PC-9 (cell line): ENCODE results near the gene CYTH3. TPM values are rescaled to one million over a fixed set of nuclear protein-coding genes. Genes with fewer than 3 reads are reported as not detected.

ENCODE experiments used
- BruUV-seq: library from RNA; stranded (reverse); fragments of 400-500 nt; replicated peaks from 2 replicates; lab custom pipeline; 2021; lab: Mats Ljungman, UMichigan
- CTCF ChIA-PET: fragments of 300-600 bp; sonication (Branson Sonifier 250); formaldehyde crosslinking; loops from one replicate; lab custom pipeline; 2022; ENCODE audit warnings: antibody characterized with exemption; lab: Charles Lee
- POLR2A ChIA-PET: fragments of 300-600 bp; sonication (Branson Sonifier 250); formaldehyde crosslinking; loops from one replicate; lab custom pipeline; 2022; ENCODE audit warnings: antibody characterized with exemption; ENCODE audit not compliant: unreplicated experiment; lab: Charles Lee
- DNase-seq, 2 experiments: peaks; one replicate each; pipeline versions ENCODE4 v3.0.0 to v3.0.0-alpha.2; 2015 to 2022; ENCODE audit warnings: mixed read lengths in 1 of 2
- H2AFZ ChIP-seq: fragments of 200-600 bp; sonication (generic); 2 replicates; pipeline ENCODE4 v1.8.1; 2017; ENCODE audit warnings: antibody characterized with exemption
- H3F3A ChIP-seq: fragments of 200-600 bp; sonication (generic); 2 replicates; pipeline ENCODE4 v1.8.1; 2017; ENCODE audit warnings: antibody characterized with exemption, mild to moderate bottlenecking, low read depth; ENCODE audit not compliant: insufficient read depth
- H3K27ac ChIP-seq: fragments of 200-600 bp; sonication (generic); 2 replicates; pipeline ENCODE4 v1.6.1; 2016; ENCODE audit warnings: mixed run types
- H3K27me3 ChIP-seq: fragments of 200-600 bp; sonication (generic); 2 replicates; pipeline ENCODE4 v1.6.1; 2016; ENCODE audit warnings: low read depth, mixed run types; ENCODE audit not compliant: insufficient read depth
- H3K36me3 ChIP-seq: fragments of 200-600 bp; sonication (generic); 2 replicates; pipeline ENCODE4 v1.6.1; 2016; ENCODE audit warnings: low read depth, mixed run types
- H3K4me1 ChIP-seq: fragments of 200-600 bp; sonication (generic); replicated peaks from 2 replicates; pipeline ENCODE4 v1.6.1; 2016; ENCODE audit warnings: mixed run types; ENCODE audit not compliant: insufficient read depth
- H3K4me2 ChIP-seq: fragments of 200-600 bp; sonication (generic); 2 replicates; pipeline ENCODE4 v1.6.1; 2017; ENCODE audit warnings: mixed run types
- H3K4me3 ChIP-seq: fragments of 200-600 bp; sonication (generic); 2 replicates; pipeline ENCODE4 v1.6.1; 2016; ENCODE audit warnings: mixed run types
- H3K79me2 ChIP-seq: fragments of 200-600 bp; sonication (generic); 2 replicates; pipeline ENCODE4 v1.6.1; 2017; ENCODE audit warnings: low read depth, mixed run types
- H3K9me2 ChIP-seq: fragments of 200-600 bp; sonication (generic); 2 replicates; pipeline ENCODE4 v1.8.1; 2017; ENCODE audit warnings: mild to moderate bottlenecking; ENCODE audit not compliant: insufficient read depth
- H3K9me3 ChIP-seq: fragments of 200-600 bp; sonication (generic); 2 replicates; pipeline ENCODE4 v1.8.1; 2016; ENCODE audit warnings: low read depth; ENCODE audit not compliant: insufficient read depth
- H4K20me1 ChIP-seq: fragments of 200-600 bp; sonication (generic); 2 replicates; pipeline ENCODE4 v1.8.1; 2017; ENCODE audit not compliant: insufficient read depth
- EZH2 ChIP-seq: fragments of 200-600 bp; sonication (generic); IDR thresholded peaks from 2 replicates; pipeline ENCODE4 v1.8.0; 2017; ENCODE audit warnings: antibody characterized with exemption, low read depth
- intact Hi-C: fragments of 100-400 bp; cut with micrococcal nuclease; formaldehyde crosslinking; loops from one replicate; pipeline ENCODE4 v1.10.0; 2022; ENCODE audit not compliant: unreplicated experiment
- total RNA-seq: library from RNA; stranded (reverse); gene quantifications from 2 replicates; pipeline ENCODE4 v1.2.3, GENCODE V29; 2021
- TF ChIP-seq, protein P1 (sequence below): fragments of 200-600 bp; sonication (generic); conservative IDR thresholded peaks from 2 replicates; pipeline ENCODE4 v1.6.1; 2017; ENCODE audit warnings: mixed run types, antibody characterized with exemption, mild to moderate bottlenecking, moderate library complexity

Gene CYTH3
- total RNA-seq, 1 experiment from 2014 or later, result 84.4 TPM

DNA sequence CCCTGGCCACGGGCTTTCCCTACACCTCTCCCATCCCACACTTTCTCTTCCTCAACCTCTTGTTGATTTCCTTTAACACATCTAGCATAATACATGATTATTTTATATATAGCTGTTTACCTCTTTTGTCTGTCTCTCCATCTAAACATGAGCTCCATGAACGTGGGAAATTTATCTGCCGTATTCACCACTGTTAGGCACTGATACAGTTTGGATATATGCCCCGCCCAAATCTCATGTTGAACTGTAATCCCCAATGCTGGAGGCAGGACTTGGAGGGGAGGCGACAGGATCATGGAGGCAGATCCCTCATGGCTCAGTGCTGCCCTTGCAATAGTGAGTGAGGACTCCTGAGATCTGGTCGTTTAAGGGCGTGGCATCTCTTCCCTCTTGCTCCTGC is 5.7 kb downstream of the CYTH3 start:
- H3K36me3 ChIP-seq, result no peaks in the 10 kb centered on the region
- H3K4me2 ChIP-seq, result no peak overlapping the region
- H3K4me1 ChIP-seq, result peaks cover 10% of the 10 kb centered on the region
- H3K9me2 ChIP-seq, result no peaks in the 10 kb centered on the region
- H3K27me3 ChIP-seq, result no peaks in the 10 kb centered on the region
- POLR2A ChIA-PET, result interaction anchor here (1.1 kb wide), 1 partner anchor 16 kb away, joined by 4 read pairs; no protein-coding TSS in a partner anchor
- no peaks in the 10 kb centered on the region for H4K20me1 ChIP-seq
- TF ChIP-seq, protein P1, sequence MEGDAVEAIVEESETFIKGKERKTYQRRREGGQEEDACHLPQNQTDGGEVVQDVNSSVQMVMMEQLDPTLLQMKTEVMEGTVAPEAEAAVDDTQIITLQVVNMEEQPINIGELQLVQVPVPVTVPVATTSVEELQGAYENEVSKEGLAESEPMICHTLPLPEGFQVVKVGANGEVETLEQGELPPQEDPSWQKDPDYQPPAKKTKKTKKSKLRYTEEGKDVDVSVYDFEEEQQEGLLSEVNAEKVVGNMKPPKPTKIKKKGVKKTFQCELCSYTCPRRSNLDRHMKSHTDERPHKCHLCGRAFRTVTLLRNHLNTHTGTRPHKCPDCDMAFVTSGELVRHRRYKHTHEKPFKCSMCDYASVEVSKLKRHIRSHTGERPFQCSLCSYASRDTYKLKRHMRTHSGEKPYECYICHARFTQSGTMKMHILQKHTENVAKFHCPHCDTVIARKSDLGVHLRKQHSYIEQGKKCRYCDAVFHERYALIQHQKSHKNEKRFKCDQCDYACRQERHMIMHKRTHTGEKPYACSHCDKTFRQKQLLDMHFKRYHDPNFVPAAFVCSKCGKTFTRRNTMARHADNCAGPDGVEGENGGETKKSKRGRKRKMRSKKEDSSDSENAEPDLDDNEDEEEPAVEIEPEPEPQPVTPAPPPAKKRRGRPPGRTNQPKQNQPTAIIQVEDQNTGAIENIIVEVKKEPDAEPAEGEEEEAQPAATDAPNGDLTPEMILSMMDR, result no peak
- no peak for TF ChIP-seq EZH2
- intact Hi-C loops, result no loop called here
- no TSS peak for BruUV-seq
- no peaks in the 10 kb centered on the region for H3K9me3 ChIP-seq
- peaks cover 92% of the 10 kb centered on the region for H3K79me2 ChIP-seq
- no peak overlapping the region for H2AFZ ChIP-seq
- no peak overlapping the region for H3K27ac ChIP-seq
- H3K4me3 ChIP-seq, result no peak overlapping the region
- H3F3A ChIP-seq, result peaks cover 13% of the 10 kb centered on the region; the same call in 1 of the 2 replicates
- no peak for DNase-seq
- CTCF ChIA-PET, result no interaction called here

DNA sequence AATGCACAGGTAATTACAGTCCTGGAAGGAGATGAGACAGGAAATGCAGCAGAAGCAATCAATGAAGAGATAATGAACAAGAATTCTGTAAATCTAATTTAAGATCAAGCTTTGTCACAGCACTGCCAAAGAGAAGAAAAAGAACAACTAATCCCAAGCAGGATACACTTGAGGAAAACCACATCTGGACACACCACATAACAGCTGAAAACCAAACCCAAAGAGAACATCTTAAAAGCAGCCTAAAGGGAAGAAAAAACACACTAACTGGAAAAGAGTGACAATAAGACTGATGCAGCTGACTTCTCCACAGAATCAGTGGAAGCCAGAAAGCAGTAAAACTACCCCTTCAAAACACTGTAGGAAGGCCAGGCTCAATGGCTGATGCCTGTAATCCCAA is 10.2 kb downstream of the CYTH3 start:
- Histone ChIP-seq H3K4me1 (0 out of 2 replicates have a peak, but pooled peaks cover 6% of the 10 kb centered on the region), H3K9me2 (no peaks in the 10 kb centered on the region), H3F3A (0 out of 2 replicates have a peak, but pooled peaks cover 5% of the 10 kb centered on the region), H2AFZ (no peak overlapping the region), H3K27me3 (no peaks in the 10 kb centered on the region), H3K4me2 (no peak overlapping the region), H3K4me3 (no peak overlapping the region), H4K20me1 (no peaks in the 10 kb centered on the region), H3K27ac (no peak overlapping the region), H3K9me3 (no peaks in the 10 kb centered on the region), H3K79me2 (peaks cover 80% of the 10 kb centered on the region), H3K36me3 (no peaks in the 10 kb centered on the region)
- no TSS peak for BruUV-seq
- intact Hi-C loops, result no loop called here
- ChIA-PET POLR2A (no interaction called here), CTCF (no interaction called here)
- TF ChIP-seq EZH2, result no peak
- TF ChIP-seq, protein P1, result no peak
- no peak for DNase-seq

DNA sequence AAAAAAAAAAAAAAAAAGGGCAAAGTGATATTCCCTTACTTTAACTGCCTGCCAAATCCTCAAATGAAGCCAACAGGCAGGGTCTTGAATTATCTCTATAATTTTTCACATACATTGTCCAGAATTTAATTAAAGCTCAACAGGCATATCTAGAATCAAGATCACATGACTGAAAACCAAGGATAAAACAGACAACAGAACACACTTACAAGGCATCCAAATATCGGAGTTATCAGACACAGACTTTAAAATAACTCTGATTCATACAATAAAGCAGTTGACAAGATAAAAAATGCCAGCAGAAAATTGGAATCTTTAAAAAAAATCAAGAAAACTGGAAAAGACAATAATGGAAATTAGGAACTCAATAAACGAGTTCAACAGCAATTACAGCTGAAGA is 10.7 kb downstream of the CYTH3 start:
- POLR2A ChIA-PET, result no interaction called here
- no TSS peak for BruUV-seq
- DNase-seq, result no peak
- Histone ChIP-seq H3K36me3 (no peaks in the 10 kb centered on the region), H2AFZ (no peak overlapping the region), H3K9me2 (no peaks in the 10 kb centered on the region), H3K27me3 (no peaks in the 10 kb centered on the region), H3F3A (0 out of 2 replicates have a peak, but pooled peaks cover 5% of the 10 kb centered on the region), H3K4me3 (no peak overlapping the region), H3K9me3 (no peaks in the 10 kb centered on the region), H3K79me2 (peaks cover 80% of the 10 kb centered on the region), H3K4me1 (0 out of 2 replicates have a peak, but pooled peaks cover 6% of the 10 kb centered on the region), H4K20me1 (no peaks in the 10 kb centered on the region), H3K27ac (no peak overlapping the region), H3K4me2 (no peak overlapping the region)
- intact Hi-C loops, result no loop called here
- CTCF ChIA-PET, result no interaction called here
- TF ChIP-seq, protein P1, result no peak
- TF ChIP-seq EZH2, result no peak
